BLaER1 (cell line): ENCODE measurements around the gene UPF2.

Experiments used
- H3K27ac ChIP-seq: shearing (Covaris generic); formaldehyde crosslinking; 2 replicates; pipeline ENCODE4 v1.8.1; 2022
- H3K27me3 ChIP-seq: shearing (Covaris generic); formaldehyde crosslinking; 2 replicates; pipeline ENCODE4 v1.8.1; 2022
- H3K36me3 ChIP-seq: shearing (Covaris generic); formaldehyde crosslinking; 2 replicates; pipeline ENCODE4 v1.8.1; 2022
- H3K4me1 ChIP-seq: shearing (Covaris generic); formaldehyde crosslinking; 2 replicates; pipeline ENCODE4 v1.8.1; 2022
- H3K4me2 ChIP-seq: shearing (Covaris generic); formaldehyde crosslinking; 2 replicates; pipeline ENCODE4 v1.8.1; 2022
- H3K4me3 ChIP-seq: shearing (Covaris generic); formaldehyde crosslinking; 2 replicates; pipeline ENCODE4 v1.8.1; 2022
- H3K9ac ChIP-seq: shearing (Covaris generic); formaldehyde crosslinking; 2 replicates; pipeline ENCODE4 v1.8.1; 2022
- H3K9me3 ChIP-seq: shearing (Covaris generic); formaldehyde crosslinking; 2 replicates; pipeline ENCODE4 v1.8.1; 2022
- H4K20me1 ChIP-seq: shearing (Covaris generic); formaldehyde crosslinking; 2 replicates; pipeline ENCODE4 v1.8.1; 2022
- Cebpa-rat ChIP-seq: shearing (Covaris generic); IDR thresholded peaks from 2 replicates; pipeline ENCODE4 v1.8.1; 2022

Gene UPF2

GRCh38 chr10:11886851-11887250, 155.8 kb downstream of the UPF2 start:
- TF ChIP-seq Cebpa-rat = no peak
- H3K36me3 ChIP-seq = no peaks in the 10 kb centered on the region
- no peaks in the 10 kb centered on the region for H3K27me3 ChIP-seq
- peaks cover 50% of the 10 kb centered on the region for H3K4me1 ChIP-seq
- H3K9me3 ChIP-seq = no peaks in the 10 kb centered on the region
- H4K20me1 ChIP-seq = no peaks in the 10 kb centered on the region
- no peak overlapping the region for H3K4me3 ChIP-seq
- peak overlapping the region; percentile 75 for H3K4me2 ChIP-seq
- peak overlapping the region; percentile 38 for H3K27ac ChIP-seq
- H3K9ac ChIP-seq = peak overlapping the region; percentile 49; the same call in 1 of the 2 replicates

- Histone ChIP-seq H3K4me3 (no peak overlapping the region), H3K27ac (peak overlapping the region; percentile 38; the same call in 1 of the 2 replicates)
Measured at GRCh38 chr10:11886138-11886474, 156.5 kb downstream of the UPF2 start.

GRCh38 chr10:11885437-11886137, 157.0 kb downstream of the UPF2 start:
- Histone ChIP-seq H3K9me3 (no peaks in the 10 kb centered on the region), H3K9ac (peak overlapping the region; percentile 49; the same call in 1 of the 2 replicates), H3K4me2 (peak overlapping the region; percentile 75), H3K27ac (peak overlapping the region; percentile 38; the same call in 1 of the 2 replicates), H4K20me1 (no peaks in the 10 kb centered on the region), H3K27me3 (no peaks in the 10 kb centered on the region), H3K4me3 (no peak overlapping the region), H3K36me3 (no peaks in the 10 kb centered on the region), H3K4me1 (peaks cover 51% of the 10 kb centered on the region)
- no peak for TF ChIP-seq Cebpa-rat

More at GRCh38 chr10:11886138-11886474, 156.5 kb downstream of the UPF2 start:
- peak overlapping the region; percentile 75 for H3K4me2 ChIP-seq
- H3K4me1 ChIP-seq = peaks cover 51% of the 10 kb centered on the region
- H3K36me3 ChIP-seq = no peaks in the 10 kb centered on the region
- H3K9ac ChIP-seq = peak overlapping the region; percentile 49; the same call in 1 of the 2 replicates
- no peaks in the 10 kb centered on the region for H3K9me3 ChIP-seq
- TF ChIP-seq Cebpa-rat = no peak
- no peaks in the 10 kb centered on the region for H3K27me3 ChIP-seq
- H4K20me1 ChIP-seq = no peaks in the 10 kb centered on the region

GRCh38 chr10:11884706-11885423, 157.7 kb downstream of the UPF2 start:
- H4K20me1 ChIP-seq = no peaks in the 10 kb centered on the region

GRCh38 chr10:11882646-11883375, 159.8 kb downstream of the UPF2 start:
- Histone ChIP-seq H3K4me2 (peak overlapping the region; percentile 53), H3K4me3 (no peak overlapping the region), H3K27me3 (no peaks in the 10 kb centered on the region), H3K4me1 (peaks cover 67% of the 10 kb centered on the region), H3K36me3 (no peaks in the 10 kb centered on the region), H3K9ac (no peak overlapping the region), H3K9me3 (no peaks in the 10 kb centered on the region), H3K27ac (no peak overlapping the region), H4K20me1 (no peaks in the 10 kb centered on the region)
- no peak for TF ChIP-seq Cebpa-rat

More at GRCh38 chr10:11884706-11885423, 157.7 kb downstream of the UPF2 start:
- Histone ChIP-seq H3K4me3 (no peak overlapping the region), H3K4me2 (no peak overlapping the region), H3K27ac (no peak overlapping the region), H3K36me3 (no peaks in the 10 kb centered on the region), H3K27me3 (no peaks in the 10 kb centered on the region), H3K9me3 (no peaks in the 10 kb centered on the region), H3K4me1 (peaks cover 55% of the 10 kb centered on the region), H3K9ac (no peak overlapping the region)
- TF ChIP-seq Cebpa-rat = no peak

- peaks cover 67% of the 10 kb centered on the region for H3K4me1 ChIP-seq
- no peaks in the 10 kb centered on the region for H4K20me1 ChIP-seq
- no peaks in the 10 kb centered on the region for H3K27me3 ChIP-seq
- H3K4me2 ChIP-seq = peak overlapping the region; percentile 53
- TF ChIP-seq Cebpa-rat = no peak
- no peaks in the 10 kb centered on the region for H3K9me3 ChIP-seq
- no peak overlapping the region for H3K4me3 ChIP-seq
- no peaks in the 10 kb centered on the region for H3K36me3 ChIP-seq
- no peak overlapping the region for H3K27ac ChIP-seq
- H3K9ac ChIP-seq = no peak overlapping the region
Measured at GRCh38 chr10:11881477-11882417, 160.9 kb downstream of the UPF2 start.

- Histone ChIP-seq H3K27me3 (no peaks in the 10 kb centered on the region), H3K27ac (no peak overlapping the region), H3K4me3 (no peak overlapping the region), H3K9ac (no peak overlapping the region), H3K4me2 (no peak overlapping the region), H3K4me1 (peaks cover 67% of the 10 kb centered on the region), H3K36me3 (no peaks in the 10 kb centered on the region), H3K9me3 (no peaks in the 10 kb centered on the region), H4K20me1 (no peaks in the 10 kb centered on the region)
- TF ChIP-seq Cebpa-rat = no peak
Measured at GRCh38 chr10:11881030-11881476, 161.6 kb downstream of the UPF2 start.

- no peak overlapping the region for H3K27ac ChIP-seq
- H3K36me3 ChIP-seq = no peaks in the 10 kb centered on the region
- H3K4me2 ChIP-seq = no peak overlapping the region
- H3K9ac ChIP-seq = no peak overlapping the region
- H3K9me3 ChIP-seq = no peaks in the 10 kb centered on the region
- no peak for TF ChIP-seq Cebpa-rat
- peaks cover 69% of the 10 kb centered on the region for H3K4me1 ChIP-seq
- H4K20me1 ChIP-seq = no peaks in the 10 kb centered on the region
- H3K4me3 ChIP-seq = no peak overlapping the region
- H3K27me3 ChIP-seq = no peaks in the 10 kb centered on the region
Measured at GRCh38 chr10:11880151-11881029, 162.2 kb downstream of the UPF2 start.
